HCT116 (cell line): ENCODE data around the gene ALLC. TPM values are rescaled to one million over a fixed set of nuclear protein-coding genes. Genes with fewer than 3 reads are reported as not detected.

Source experiments
- ATAC-seq: fragments of 200-7000 bp; cut with Tn5 transposase; 2 replicates; pipeline ENCODE4 v1.9.1; 2020; ENCODE audit warnings: mild to moderate bottlenecking, moderate library complexity
- BruUV-seq: library from RNA; stranded (reverse); fragments of 400-500 nt; replicated peaks from 2 replicates; lab custom pipeline; 2021; lab: Mats Ljungman, UMichigan
- CTCF ChIA-PET: fragments of 300-600 bp; sonication (Branson Sonifier 250); formaldehyde crosslinking; loops from one replicate; lab custom pipeline; 2021; ENCODE audit warnings: antibody characterized with exemption; lab: Charles Lee
- POLR2A ChIA-PET: fragments of 300-600, 350-600 bp; sonication (Branson Sonifier 250); formaldehyde crosslinking; loops from one replicate; lab custom pipeline; 2021; ENCODE audit warnings: antibody characterized with exemption; lab: Charles Lee
- RAD21 ChIA-PET, 2 experiments: fragments of 300-600 bp; sonication (Branson Sonifier 250); formaldehyde crosslinking; loops; one replicate each; lab custom pipeline; 2023; ENCODE audit warnings: low total read pairs in 2 of 2; ENCODE audit not compliant: uncharacterized antibody in 2 of 2, unreplicated experiment in 2 of 2, low non-redundant PET in 1 of 2; lab: Charles Lee
- DNase-seq: peaks from one replicate; pipeline ENCODE4 v3.0.0-alpha.2; 2010; ENCODE audit warnings: low read depth, low spot score
- H2AFZ ChIP-seq: fragments of 200-600 bp; shearing (Covaris generic), sonication (generic); 2 replicates; pipeline ENCODE4 v1.6.1; 2017; ENCODE audit warnings: low read depth, mixed run types, mixed read lengths, antibody characterized with exemption, low read length; ENCODE audit not compliant: poor library complexity, severe bottlenecking
- H3K27ac ChIP-seq: 2 replicates; pipeline ENCODE4 v1.5.1; 2012; ENCODE audit warnings: low read depth, low read length
- H3K27me3 ChIP-seq: fragments of 200-600 bp; sonication (generic); 2 replicates; pipeline ENCODE4 v1.6.1; 2016; ENCODE audit warnings: mixed run types, low read length, mixed read lengths; ENCODE audit not compliant: insufficient read depth
- H3K36me3 ChIP-seq, 2 experiments: fragments of 200-500 bp in 1 of 2; fragments of 200-600 bp in 1 of 2; sonication (Bioruptor generic) in 1 of 2; sonication (generic) in 1 of 2; 2 replicates each; pipeline versions ENCODE4 v1.5.1 to v1.6.1; 2014 to 2016; ENCODE audit warnings: low read length in 2 of 2, inconsistent platforms in 1 of 2, mixed read lengths in 1 of 2, mixed run types in 1 of 2; ENCODE audit not compliant: insufficient read depth in 2 of 2, control insufficient read depth in 1 of 2
- H3K4me1 ChIP-seq, 2 experiments: fragments of 200-600 bp in 1 of 2; sonication (generic) in 1 of 2; 2 replicates each; pipeline versions ENCODE4 v1.5.1 to v1.6.1; 2012 to 2017; ENCODE audit warnings: low read length in 2 of 2, inconsistent platforms in 1 of 2, mild to moderate bottlenecking in 1 of 2, mixed read lengths in 1 of 2, mixed run types in 1 of 2, moderate library complexity in 1 of 2; ENCODE audit not compliant: insufficient read depth in 2 of 2, control insufficient read depth in 1 of 2
- H3K4me2 ChIP-seq: fragments of 200-600 bp; sonication (generic); 2 replicates; pipeline ENCODE4 v1.6.1; 2017; ENCODE audit warnings: mixed run types, low read length, mixed read lengths
- H3K4me3 ChIP-seq, 2 experiments: fragments of 200-600 bp in 1 of 2; sonication (generic) in 1 of 2; replicated peaks in 1 of 2; 2 replicates each; pipeline ENCODE4 v1.5.1; 2011 to 2016; ENCODE audit warnings: low read length in 2 of 2, control low read depth in 1 of 2, low read depth in 1 of 2, mild to moderate bottlenecking in 1 of 2, mixed read lengths in 1 of 2, mixed run types in 1 of 2
- H3K79me2 ChIP-seq: fragments of 200-600 bp; sonication (generic); 2 replicates; pipeline ENCODE4 v1.6.1; 2017; ENCODE audit warnings: mild to moderate bottlenecking, mixed run types, low read length, moderate library complexity, mixed read lengths; ENCODE audit not compliant: insufficient read depth
- H3K9ac ChIP-seq: fragments of 200-600 bp; sonication (generic); 2 replicates; pipeline ENCODE4 v1.6.1; 2016; ENCODE audit warnings: low read length, mixed read lengths
- H3K9me2 ChIP-seq: fragments of 200-600 bp; sonication (generic), shearing (Covaris generic); 2 replicates; pipeline ENCODE4 v1.6.1; 2017; ENCODE audit warnings: mixed run types, mild to moderate bottlenecking, moderate library complexity; ENCODE audit not compliant: insufficient read depth
- H3K9me3 ChIP-seq, 2 experiments: fragments of 200-500 bp in 1 of 2; fragments of 200-600 bp in 1 of 2; sonication (Bioruptor generic) in 1 of 2; sonication (generic) in 1 of 2; 2 replicates each; pipeline ENCODE4 v1.6.1; 2014 to 2017; ENCODE audit warnings: low read length in 2 of 2, mixed read lengths in 2 of 2, inconsistent platforms in 1 of 2, low read depth in 1 of 2, mild to moderate bottlenecking in 1 of 2, mixed run types in 1 of 2, moderate library complexity in 1 of 2; ENCODE audit not compliant: control insufficient read depth in 1 of 2, insufficient read depth in 1 of 2
- H4K20me1 ChIP-seq: fragments of 200-600 bp; sonication (generic), shearing (Covaris generic); 2 replicates; pipeline ENCODE4 v1.6.1; 2017; ENCODE audit warnings: mixed run types, mild to moderate bottlenecking, moderate library complexity; ENCODE audit not compliant: insufficient read depth
- CBX3 ChIP-seq: IDR thresholded peaks from 2 replicates; pipeline ENCODE4 v1.6.1; 2012; ENCODE audit warnings: low read depth
- ELF1 ChIP-seq: IDR thresholded peaks from 2 replicates; pipeline ENCODE4 v1.6.1; 2012; ENCODE audit warnings: low read depth, borderline replicate concordance
- EZH2 ChIP-seq: fragments of 200-600 bp; sonication (generic); IDR thresholded peaks from 2 replicates; pipeline ENCODE4 v1.6.1; 2017; ENCODE audit warnings: antibody characterized with exemption, mixed run types
- EZH2phosphoT487 ChIP-seq: fragments of 200-600 bp; IDR thresholded peaks from 2 replicates; pipeline ENCODE4 v1.6.1; 2018; ENCODE audit warnings: antibody characterized with exemption, borderline replicate concordance
- FOSL1 ChIP-seq: IDR thresholded peaks from 2 replicates; pipeline ENCODE4 v1.6.1; 2012; ENCODE audit warnings: low read depth
- POLR2AphosphoS5 ChIP-seq: IDR thresholded peaks from 2 replicates; pipeline ENCODE4 v1.6.1; 2011; ENCODE audit warnings: mild to moderate bottlenecking, low read depth, low read length, moderate library complexity
- SIN3A ChIP-seq: IDR thresholded peaks from 2 replicates; pipeline ENCODE4 v1.6.1; 2012; ENCODE audit warnings: low read depth
- SRF ChIP-seq: IDR thresholded peaks from 2 replicates; pipeline ENCODE4 v1.6.1; 2012; ENCODE audit warnings: low read depth
- TCF7L2 ChIP-seq: IDR thresholded peaks from 2 replicates; pipeline ENCODE4 v1.7.0; 2011; ENCODE audit warnings: borderline replicate concordance, inconsistent platforms; ENCODE audit not compliant: insufficient read depth, insufficient read length; ENCODE audit errors: extremely low read depth
- YY1 ChIP-seq: IDR thresholded peaks from 2 replicates; pipeline ENCODE4 v1.6.1; 2011; ENCODE audit warnings: low read length, low read depth, moderate library complexity, mild to moderate bottlenecking; ENCODE audit not compliant: insufficient replicate concordance; ENCODE audit errors: extremely low read depth
- ZFX ChIP-seq: fragments of 450-650 bp; IDR thresholded peaks from 2 replicates; pipeline ENCODE4 v1.6.1; 2017
- intact Hi-C: fragments of 100-400 bp; cut with micrococcal nuclease; formaldehyde crosslinking; loops from 2 replicates; pipeline ENCODE4 v1.10.0; 2022
- total RNA-seq: library from RNA; stranded (reverse); gene quantifications from one replicate; pipeline ENCODE4 v1.2.1, GENCODE V29; 2021; ENCODE audit not compliant: unreplicated experiment
- TF ChIP-seq, protein P1 (sequence below): IDR thresholded peaks from 2 replicates; pipeline ENCODE4 v1.6.1; 2012; ENCODE audit warnings: low read depth

The ALLC gene
- total RNA-seq, 1 experiment from 2014 or later = not detected

GRCh38 chr2:3665886-3666612 is 8.0 kb downstream of the ALLC start:
- Histone ChIP-seq H3K9me3 (no peaks in the 10 kb centered on the region), H3K36me3 (no peaks in the 10 kb centered on the region), H3K4me3 (no peak overlapping the region), H3K4me2 (no peak overlapping the region), H3K9me2 (no peaks in the 10 kb centered on the region)
- ChIA-PET POLR2A (no interaction called here), RAD21 (no interaction called here)
- no TSS peak for BruUV-seq
- no peak for TF ChIP-seq POLR2AphosphoS5
- TF ChIP-seq ELF1 = no peak
- TF ChIP-seq TCF7L2 = no peak
- TF ChIP-seq FOSL1 = no peak
- no peak for TF ChIP-seq SRF
- no peak for TF ChIP-seq EZH2phosphoT487
- TF ChIP-seq, protein P1, sequence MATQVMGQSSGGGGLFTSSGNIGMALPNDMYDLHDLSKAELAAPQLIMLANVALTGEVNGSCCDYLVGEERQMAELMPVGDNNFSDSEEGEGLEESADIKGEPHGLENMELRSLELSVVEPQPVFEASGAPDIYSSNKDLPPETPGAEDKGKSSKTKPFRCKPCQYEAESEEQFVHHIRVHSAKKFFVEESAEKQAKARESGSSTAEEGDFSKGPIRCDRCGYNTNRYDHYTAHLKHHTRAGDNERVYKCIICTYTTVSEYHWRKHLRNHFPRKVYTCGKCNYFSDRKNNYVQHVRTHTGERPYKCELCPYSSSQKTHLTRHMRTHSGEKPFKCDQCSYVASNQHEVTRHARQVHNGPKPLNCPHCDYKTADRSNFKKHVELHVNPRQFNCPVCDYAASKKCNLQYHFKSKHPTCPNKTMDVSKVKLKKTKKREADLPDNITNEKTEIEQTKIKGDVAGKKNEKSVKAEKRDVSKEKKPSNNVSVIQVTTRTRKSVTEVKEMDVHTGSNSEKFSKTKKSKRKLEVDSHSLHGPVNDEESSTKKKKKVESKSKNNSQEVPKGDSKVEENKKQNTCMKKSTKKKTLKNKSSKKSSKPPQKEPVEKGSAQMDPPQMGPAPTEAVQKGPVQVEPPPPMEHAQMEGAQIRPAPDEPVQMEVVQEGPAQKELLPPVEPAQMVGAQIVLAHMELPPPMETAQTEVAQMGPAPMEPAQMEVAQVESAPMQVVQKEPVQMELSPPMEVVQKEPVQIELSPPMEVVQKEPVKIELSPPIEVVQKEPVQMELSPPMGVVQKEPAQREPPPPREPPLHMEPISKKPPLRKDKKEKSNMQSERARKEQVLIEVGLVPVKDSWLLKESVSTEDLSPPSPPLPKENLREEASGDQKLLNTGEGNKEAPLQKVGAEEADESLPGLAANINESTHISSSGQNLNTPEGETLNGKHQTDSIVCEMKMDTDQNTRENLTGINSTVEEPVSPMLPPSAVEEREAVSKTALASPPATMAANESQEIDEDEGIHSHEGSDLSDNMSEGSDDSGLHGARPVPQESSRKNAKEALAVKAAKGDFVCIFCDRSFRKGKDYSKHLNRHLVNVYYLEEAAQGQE = no peak
- no peak for TF ChIP-seq SIN3A
- no peak for TF ChIP-seq ZFX
- no peak for TF ChIP-seq EZH2
- TF ChIP-seq YY1 = no peak
- no peak for TF ChIP-seq CBX3
- TF ChIP-seq, all 23 proteins: peak for 0
- H3K27ac ChIP-seq = no peak overlapping the region
- ATAC-seq = no peak
- no peak for DNase-seq
- no peaks in the 10 kb centered on the region for H3K27me3 ChIP-seq
- no peak overlapping the region for H2AFZ ChIP-seq
- intact Hi-C loops = no loop called here
- CTCF ChIA-PET = no interaction called here
- H4K20me1 ChIP-seq = no peaks in the 10 kb centered on the region
- H3K9ac ChIP-seq = no peak overlapping the region
- H3K79me2 ChIP-seq = no peaks in the 10 kb centered on the region
- H3K4me1 ChIP-seq = peaks cover 4 to 20% of the 10 kb centered on the region in 2 experiments
